Measurements from ENCODE around the gene CFAP410.
"Not testable (repeated sequence)": the region's sequence is repeated elsewhere in the genome, so short reads cannot be mapped to it uniquely, and the experiment has no call there.

Gene CFAP410

GRCh38 chr21:44285138-44285992, 53.8 kb downstream of the CFAP410 start, which contains the start of gene AIRE:
Gene AIRE (plus strand): TSS chr21:44285876. CDS start chr21:44286007, 131 bp downstream.
- DNase-seq (ENCODE audit: low read depth) = no peak

DNA sequence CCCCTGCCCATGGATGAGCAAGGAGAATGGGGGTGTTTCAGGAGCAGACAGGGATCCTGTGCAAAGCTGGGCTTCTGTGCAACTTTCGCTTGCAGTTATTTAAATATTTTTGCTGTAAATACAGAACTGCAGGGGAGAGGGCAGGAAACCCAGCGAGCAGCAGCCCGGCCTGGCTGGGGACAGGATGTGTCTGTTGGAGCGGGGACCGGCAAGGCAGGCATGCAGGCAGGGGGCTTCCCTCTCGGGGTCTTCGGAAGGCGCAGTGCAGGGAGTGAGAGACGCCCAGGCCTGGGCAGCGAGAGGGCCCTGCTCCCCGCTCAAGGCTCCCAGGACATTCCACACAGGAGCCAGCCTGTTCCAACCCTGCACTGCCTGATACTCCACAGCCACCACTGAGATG, 55.2 kb downstream of the CFAP410 start:
- DNase-seq (ENCODE audit: low read depth) = no peak

DNA sequence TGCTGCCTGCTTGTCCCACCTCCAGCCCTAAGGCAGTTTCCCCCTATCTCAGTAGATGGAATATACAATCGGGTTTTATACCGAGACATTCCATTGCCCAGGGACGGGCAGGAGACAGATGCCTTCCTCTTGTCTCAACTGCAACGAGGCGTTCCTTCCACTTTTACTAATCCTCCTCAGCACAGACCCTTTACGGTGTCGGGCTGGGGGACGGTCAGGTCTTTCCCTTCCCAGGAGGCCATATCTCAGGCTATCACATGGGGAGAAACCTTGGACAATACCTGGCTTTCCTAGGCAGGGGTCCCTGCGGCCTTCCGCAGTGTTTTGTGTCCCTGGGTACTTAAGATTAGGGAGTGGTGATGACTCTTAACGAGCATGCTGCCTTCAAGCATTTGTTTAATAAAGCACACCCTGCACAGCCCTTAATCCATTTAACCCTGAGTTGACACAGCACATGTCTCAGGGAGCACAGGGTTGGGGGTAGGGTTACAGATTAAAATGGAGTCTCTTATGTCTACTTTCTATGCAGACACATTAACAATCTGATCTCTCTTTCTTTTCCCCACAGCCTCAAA, 55.9 kb downstream of the CFAP410 start:
- DNase-seq (ENCODE audit: low read depth) = not testable (repeated sequence)

GRCh38 chr21:44282370-44282769, 56.8 kb downstream of the CFAP410 start:
- DNase-seq (ENCODE audit: low read depth) = no peak

DNA sequence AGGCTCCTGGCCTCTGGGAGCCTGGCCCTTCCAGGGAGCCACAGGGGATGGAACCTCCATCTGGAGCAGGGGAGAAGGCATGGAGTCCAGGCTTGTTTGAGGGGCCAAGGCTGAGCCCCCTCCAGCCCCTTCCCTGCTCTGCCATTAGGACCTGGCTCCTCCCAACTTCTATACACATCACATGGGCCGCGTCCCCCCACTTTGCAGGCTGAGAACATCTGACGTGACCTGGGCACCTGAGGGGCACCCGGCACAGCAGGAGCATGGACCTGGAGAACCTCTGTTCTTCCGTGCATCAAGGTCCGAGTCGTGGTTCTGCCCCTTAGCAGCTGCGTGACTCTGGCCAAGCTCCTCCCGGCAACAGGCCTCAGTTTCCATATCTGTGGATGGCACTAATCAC, 57.4 kb downstream of the CFAP410 start:
- no peak for DNase-seq (ENCODE audit: low read depth)

DNA sequence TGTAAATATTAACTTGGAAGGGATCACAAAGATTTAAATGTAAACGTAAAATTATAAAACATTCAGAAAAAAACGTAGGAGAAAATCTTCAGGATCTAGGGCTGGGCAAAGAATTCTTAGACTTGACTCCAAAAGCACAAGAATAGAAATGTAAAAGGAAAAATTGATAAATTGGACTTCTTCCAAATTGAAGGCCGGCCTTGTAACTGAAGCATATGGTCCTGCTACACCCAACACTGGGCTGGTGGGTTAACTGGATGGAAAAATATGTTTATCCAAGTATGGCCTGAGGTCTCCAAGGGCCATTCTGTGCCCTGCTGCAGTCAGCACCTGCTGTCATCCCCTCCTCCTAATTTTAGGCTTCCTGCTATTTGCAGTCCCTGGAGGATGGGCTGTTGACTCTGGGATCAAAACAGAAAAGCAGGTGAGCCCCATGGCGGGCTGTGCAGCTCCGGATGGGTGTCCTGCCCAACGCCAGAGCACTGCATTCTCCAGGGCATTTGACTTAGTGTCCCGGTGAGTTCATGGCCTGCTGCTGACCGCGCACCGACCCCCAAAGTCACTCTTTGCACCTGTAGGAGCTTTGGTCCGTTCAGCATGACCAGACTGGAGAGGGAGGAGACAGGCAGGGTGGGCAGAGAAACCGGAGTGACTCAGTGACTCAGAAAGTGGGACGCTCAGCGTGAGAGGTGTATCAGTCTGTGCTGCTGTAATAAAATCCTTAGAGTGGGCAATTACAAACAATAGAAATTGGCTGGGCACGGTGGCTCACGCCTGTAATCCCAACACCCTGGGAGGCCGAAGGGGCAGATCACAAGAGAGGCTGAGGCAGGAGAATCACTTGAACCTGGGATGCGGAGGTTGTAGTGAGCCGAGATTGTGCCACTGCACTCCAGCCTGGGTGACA, 59.6 kb downstream of the CFAP410 start:
- DNase-seq (ENCODE audit: low read depth) = no peak

Data from amniotic epithelial cell (primary cell).